ENCODE results near the gene CCDC34. TPM values are rescaled to one million over a fixed set of nuclear protein-coding genes. Genes with fewer than 3 reads are reported as not detected.

CCDC34 gene
- total RNA-seq, 1 donor from 2014 or later = 4.8 TPM

DNA sequence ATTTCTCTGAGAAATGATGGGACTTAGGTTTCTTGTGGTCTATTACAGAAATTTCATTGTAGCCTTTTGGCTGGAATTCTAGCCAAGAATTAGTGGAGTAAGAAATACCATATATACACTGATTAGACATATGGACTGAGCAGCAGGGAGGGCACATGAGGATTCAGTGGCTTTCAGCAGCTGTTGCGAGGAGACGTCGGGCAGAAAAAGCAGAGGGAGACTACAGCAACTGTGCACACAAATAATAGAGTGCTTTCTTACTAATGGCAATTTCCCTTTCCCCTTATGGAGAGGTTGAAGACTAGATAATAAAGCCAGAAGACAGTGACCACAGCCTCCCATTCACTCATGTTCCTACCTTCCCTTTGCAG lies 35.4 kb upstream of the CCDC34 start:
- no peak overlapping the region for H3K4me3 Mint-ChIP-seq (ENCODE audit: unreplicated experiment)
- H3K36me3 Mint-ChIP-seq (ENCODE audit: unreplicated experiment) = no peaks in the 10 kb centered on the region
- DNase-seq (ENCODE audit: extremely low spot score, unreplicated experiment) = no peak
- H3K4me1 Mint-ChIP-seq (ENCODE audit: unreplicated experiment) = peaks cover 56% of the 10 kb centered on the region
- no peaks in the 10 kb centered on the region for H3K27me3 Mint-ChIP-seq (ENCODE audit: unreplicated experiment)
- H3K27ac Mint-ChIP-seq (ENCODE audit: unreplicated experiment) = no peak overlapping the region
- no peaks in the 10 kb centered on the region for H3K9me3 Mint-ChIP-seq (ENCODE audit: unreplicated experiment)
- TF ChIP-seq, protein P1, sequence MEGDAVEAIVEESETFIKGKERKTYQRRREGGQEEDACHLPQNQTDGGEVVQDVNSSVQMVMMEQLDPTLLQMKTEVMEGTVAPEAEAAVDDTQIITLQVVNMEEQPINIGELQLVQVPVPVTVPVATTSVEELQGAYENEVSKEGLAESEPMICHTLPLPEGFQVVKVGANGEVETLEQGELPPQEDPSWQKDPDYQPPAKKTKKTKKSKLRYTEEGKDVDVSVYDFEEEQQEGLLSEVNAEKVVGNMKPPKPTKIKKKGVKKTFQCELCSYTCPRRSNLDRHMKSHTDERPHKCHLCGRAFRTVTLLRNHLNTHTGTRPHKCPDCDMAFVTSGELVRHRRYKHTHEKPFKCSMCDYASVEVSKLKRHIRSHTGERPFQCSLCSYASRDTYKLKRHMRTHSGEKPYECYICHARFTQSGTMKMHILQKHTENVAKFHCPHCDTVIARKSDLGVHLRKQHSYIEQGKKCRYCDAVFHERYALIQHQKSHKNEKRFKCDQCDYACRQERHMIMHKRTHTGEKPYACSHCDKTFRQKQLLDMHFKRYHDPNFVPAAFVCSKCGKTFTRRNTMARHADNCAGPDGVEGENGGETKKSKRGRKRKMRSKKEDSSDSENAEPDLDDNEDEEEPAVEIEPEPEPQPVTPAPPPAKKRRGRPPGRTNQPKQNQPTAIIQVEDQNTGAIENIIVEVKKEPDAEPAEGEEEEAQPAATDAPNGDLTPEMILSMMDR (IDR thresholded peaks at IDR 0.05) = no peak

DNA sequence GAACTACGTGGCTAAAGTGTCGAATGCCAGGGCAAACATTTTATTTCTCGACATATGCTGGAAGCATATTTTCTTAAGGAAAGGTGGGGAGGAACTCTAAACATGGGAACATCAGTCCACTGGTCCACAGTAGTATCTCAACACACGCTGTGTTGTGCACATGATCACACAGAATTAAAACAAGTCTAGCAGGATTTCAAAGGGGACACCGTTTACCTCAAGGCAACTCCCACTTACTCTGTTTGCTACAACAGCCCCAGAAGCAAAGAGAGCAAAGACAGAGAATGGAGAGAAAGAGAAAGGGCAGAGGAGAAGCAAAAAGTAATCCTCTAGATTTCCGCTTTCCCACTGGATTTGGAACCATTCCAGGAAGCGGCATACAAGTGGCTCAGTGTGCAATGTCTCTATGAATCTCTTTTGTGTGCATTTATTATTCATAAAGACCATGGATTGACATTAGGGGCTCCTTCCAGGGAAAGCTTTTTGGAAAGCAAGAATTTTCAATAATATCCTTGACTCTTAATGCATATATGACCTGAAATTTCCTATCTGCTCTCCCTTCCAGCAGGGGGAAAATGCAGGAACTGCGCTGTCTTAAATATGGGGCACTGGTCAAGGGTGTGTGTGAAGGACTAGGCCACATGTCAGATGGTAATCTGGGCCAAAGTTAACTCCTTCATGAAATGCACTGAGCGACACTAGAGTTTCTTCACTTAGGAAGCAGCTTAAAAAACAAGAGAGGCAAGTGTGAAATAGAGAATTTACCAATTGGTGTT lies 34.8 kb upstream of the CCDC34 start:
- H3K4me3 Mint-ChIP-seq (ENCODE audit: unreplicated experiment) = no peak overlapping the region
- TF ChIP-seq, protein P1 (IDR thresholded peaks at IDR 0.05) = no peak
- no peaks in the 10 kb centered on the region for H3K27me3 Mint-ChIP-seq (ENCODE audit: unreplicated experiment)
- H3K36me3 Mint-ChIP-seq (ENCODE audit: unreplicated experiment) = no peaks in the 10 kb centered on the region
- peaks cover 61% of the 10 kb centered on the region for H3K4me1 Mint-ChIP-seq (ENCODE audit: unreplicated experiment)
- DNase-seq (ENCODE audit: extremely low spot score, unreplicated experiment) = no peak
- H3K9me3 Mint-ChIP-seq (ENCODE audit: unreplicated experiment) = no peaks in the 10 kb centered on the region
- H3K27ac Mint-ChIP-seq (ENCODE audit: unreplicated experiment) = no peak overlapping the region

DNA sequence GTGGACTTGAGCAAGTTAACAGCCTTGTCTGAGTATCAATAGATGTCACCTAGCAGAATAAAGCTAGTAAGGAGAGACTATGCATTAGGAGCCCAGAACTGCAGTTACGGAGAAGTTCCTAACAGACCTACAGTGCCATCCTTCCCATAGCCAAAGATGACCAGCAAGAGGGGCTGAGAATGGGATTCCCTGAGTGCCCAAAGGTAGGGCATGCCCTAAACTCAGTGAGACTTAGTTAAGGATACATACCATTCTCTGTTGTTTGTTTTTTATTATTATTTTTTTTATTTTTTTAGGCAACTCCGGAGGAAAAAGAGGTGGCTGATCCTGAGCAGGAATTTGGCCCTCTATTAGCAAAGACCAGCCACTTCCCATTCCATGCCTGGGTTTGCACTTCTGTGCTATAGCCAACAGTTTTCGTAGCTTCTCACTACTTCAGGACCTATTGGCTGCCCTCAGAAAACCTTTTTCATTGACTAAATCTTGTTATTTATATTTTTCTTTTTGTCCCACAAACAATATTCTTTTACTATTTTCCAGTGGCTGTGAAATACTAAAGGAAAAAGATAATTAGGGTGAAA lies 33.3 kb upstream of the CCDC34 start:
- Mint-ChIP-seq H3K27me3 (ENCODE audit: unreplicated experiment) (no peaks in the 10 kb centered on the region), H3K4me1 (ENCODE audit: unreplicated experiment) (peaks cover 68% of the 10 kb centered on the region), H3K4me3 (ENCODE audit: unreplicated experiment) (no peak overlapping the region), H3K27ac (ENCODE audit: unreplicated experiment) (peak overlapping the region; percentile 70), H3K36me3 (ENCODE audit: unreplicated experiment) (no peaks in the 10 kb centered on the region), H3K9me3 (ENCODE audit: unreplicated experiment) (no peaks in the 10 kb centered on the region)
- no peak for DNase-seq (ENCODE audit: extremely low spot score, unreplicated experiment)
- TF ChIP-seq, protein P1 (IDR thresholded peaks at IDR 0.05) = no peak

DNA sequence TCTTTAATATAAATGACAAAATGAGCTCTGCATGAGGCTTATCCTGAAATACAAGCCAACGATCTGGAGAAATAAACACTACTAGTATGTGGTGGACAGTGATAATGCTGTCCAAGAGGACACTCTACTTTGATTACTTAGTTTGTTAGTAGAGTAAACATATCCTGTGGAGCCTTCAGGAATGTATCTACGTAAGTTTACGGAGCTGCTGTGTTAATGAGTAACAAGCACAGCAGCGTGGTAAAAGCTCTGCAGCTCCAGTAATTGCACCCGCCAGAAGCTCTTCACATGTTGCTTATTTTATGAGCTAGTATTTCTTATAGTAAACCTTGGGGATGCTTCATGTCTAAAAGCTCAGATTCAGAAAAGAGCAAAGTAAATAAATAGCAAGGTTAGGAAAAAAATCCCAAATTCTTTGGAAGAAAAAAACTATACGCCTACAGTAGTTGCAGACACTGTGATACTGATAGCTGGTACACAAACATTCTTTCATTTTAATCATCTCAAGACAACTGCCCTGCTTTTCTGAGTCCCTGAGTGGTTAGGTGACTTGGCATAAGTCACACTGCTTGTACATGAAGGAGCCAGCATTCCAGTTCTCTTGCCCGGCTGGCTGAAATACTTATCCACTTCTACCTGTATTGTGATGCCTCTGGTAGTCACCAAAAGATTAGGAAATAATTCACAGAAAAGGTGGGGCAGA lies 32.7 kb upstream of the CCDC34 start:
- H3K9me3 Mint-ChIP-seq (ENCODE audit: unreplicated experiment) = no peaks in the 10 kb centered on the region
- TF ChIP-seq, protein P1 (IDR thresholded peaks at IDR 0.05) = no peak
- H3K36me3 Mint-ChIP-seq (ENCODE audit: unreplicated experiment) = no peaks in the 10 kb centered on the region
- H3K27me3 Mint-ChIP-seq (ENCODE audit: unreplicated experiment) = no peaks in the 10 kb centered on the region
- H3K4me1 Mint-ChIP-seq (ENCODE audit: unreplicated experiment) = peaks cover 72% of the 10 kb centered on the region
- H3K27ac Mint-ChIP-seq (ENCODE audit: unreplicated experiment) = peak overlapping the region; percentile 70
- no peak for DNase-seq (ENCODE audit: extremely low spot score, unreplicated experiment)
- peak overlapping the region; percentile 19 for H3K4me3 Mint-ChIP-seq (ENCODE audit: unreplicated experiment)

DNA sequence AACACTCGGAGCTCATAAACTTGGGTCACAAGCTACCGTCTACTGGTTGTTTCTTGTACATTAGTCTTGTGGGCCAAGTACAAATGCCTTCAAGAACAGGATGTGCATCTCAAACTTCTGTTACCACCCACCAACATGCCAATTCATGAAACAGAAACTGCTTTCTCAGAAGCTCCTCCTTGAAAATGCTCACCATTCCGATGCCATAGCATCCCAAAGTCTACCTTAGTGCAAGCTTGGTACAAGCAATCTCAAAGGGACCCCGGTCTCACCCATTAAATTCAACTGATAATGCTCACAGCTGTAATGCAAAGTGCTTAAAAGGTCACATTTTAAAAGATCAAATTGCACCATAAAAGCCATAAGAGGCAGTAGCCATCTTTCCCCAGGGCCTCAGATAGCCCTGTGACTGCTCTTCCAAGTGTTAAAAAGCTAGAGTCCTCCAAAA lies 31.8 kb upstream of the CCDC34 start:
- no peak for DNase-seq (ENCODE audit: extremely low spot score, unreplicated experiment)
- TF ChIP-seq, protein P1 (IDR thresholded peaks at IDR 0.05) = no peak
- H3K27ac Mint-ChIP-seq (ENCODE audit: unreplicated experiment) = peak overlapping the region; percentile 70
- H3K36me3 Mint-ChIP-seq (ENCODE audit: unreplicated experiment) = no peaks in the 10 kb centered on the region
- H3K9me3 Mint-ChIP-seq (ENCODE audit: unreplicated experiment) = no peaks in the 10 kb centered on the region
- H3K4me1 Mint-ChIP-seq (ENCODE audit: unreplicated experiment) = peaks cover 76% of the 10 kb centered on the region
- no peaks in the 10 kb centered on the region for H3K27me3 Mint-ChIP-seq (ENCODE audit: unreplicated experiment)
- H3K4me3 Mint-ChIP-seq (ENCODE audit: unreplicated experiment) = no peak overlapping the region
